Upper lobe of left lung (tissue), 6 donors: ENCODE results near the gene COL18A1. TPM values are rescaled to one million over a fixed set of nuclear protein-coding genes. Genes with fewer than 3 reads are reported as not detected.

Source experiments
- ATAC-seq, 2 donors: fragments of 200-7000 bp; cut with Tn5 transposase; one replicate each; pipeline ENCODE4 v1.9.1; 2022; ENCODE audit warnings: mild to moderate bottlenecking in 2 of 2, moderate library complexity in 2 of 2; ENCODE audit not compliant: low FRiP score in 2 of 2
- DNase-seq, 2 donors: peaks; one replicate each; pipeline ENCODE4 v3.0.0-alpha.2; 2019 to 2020
- H3K27ac ChIP-seq, 4 donors: fragments of 200-600 bp; sonication (generic); one replicate each; pipeline ENCODE4 v1.5.1; 2016 to 2019
- H3K27me3 ChIP-seq, 4 donors: fragments of 200-600 bp; sonication (generic); one replicate each; pipeline ENCODE4 v1.5.1; 2017 to 2019
- H3K36me3 ChIP-seq, 4 donors: fragments of 200-600 bp; sonication (generic); one replicate each; pipeline ENCODE4 v1.5.1; 2016 to 2019
- H3K4me1 ChIP-seq, 4 donors: fragments of 200-600 bp; sonication (generic); one replicate each; pipeline ENCODE4 v1.5.1; 2018 to 2019
- H3K4me3 ChIP-seq, 4 donors: fragments of 200-600 bp; sonication (generic); one replicate each; pipeline ENCODE4 v1.5.1; 2017 to 2019; ENCODE audit warnings: mild to moderate bottlenecking in 2 of 4, moderate library complexity in 1 of 4
- H3K9me3 ChIP-seq, 4 donors: fragments of 200-600 bp; sonication (generic); one replicate each; pipeline ENCODE4 v1.5.1; 2018 to 2019
- CTCF ChIP-seq, 6 experiments: fragments of 450-650 bp in 4 of 6; fragments of 200-600 bp in 2 of 6; sonication (generic) in 2 of 6; IDR thresholded peaks; one replicate each; pipeline ENCODE4 v1.5.1; 2016 to 2019; ENCODE audit warnings: antibody characterized with exemption in 6 of 6
- EP300 ChIP-seq, 4 donors: sonication (generic); formaldehyde crosslinking; IDR thresholded peaks; one replicate each; pipeline ENCODE4 v1.5.1; 2017; ENCODE audit warnings: antibody characterized with exemption in 4 of 4, control low read depth in 2 of 4
- POLR2A ChIP-seq, 4 donors: fragments of 450-650 bp; IDR thresholded peaks; one replicate each; pipeline ENCODE4 v1.5.1; 2016 to 2017; ENCODE audit warnings: antibody characterized with exemption in 4 of 4, mild to moderate bottlenecking in 2 of 4
- POLR2AphosphoS5 ChIP-seq, 2 donors: sonication (generic); formaldehyde crosslinking; IDR thresholded peaks; one replicate each; pipeline ENCODE4 v1.5.1; 2017; ENCODE audit warnings: antibody characterized with exemption in 2 of 2
- WGBS, 2 donors: methylation state at CpG; one replicate each; pipeline ENCODE4 v1.1.5; 2017 to 2018; 5-methylcytosine and 5-hydroxymethylcytosine counted together
- total RNA-seq, 6 donors: library from RNA; depleted of rRNA in 4 of 6; stranded (reverse); fragments of >200 nt in 4 of 6; gene quantifications; one replicate each; pipeline versions ENCODE4 v1.1.0 to v1.2.1, GENCODE V29; 2016 to 2021
- donor health status: DM: no; HTN: no; CAD: no; lungs with moderate emphysema.
- donor health status: DM: no; HTN: yes; CAD: no; lungs with severe emphysema.

The COL18A1 gene
- total RNA-seq, 6 donors from 2014 or later: 34.5 to 138 (median 70.5) TPM

DNA sequence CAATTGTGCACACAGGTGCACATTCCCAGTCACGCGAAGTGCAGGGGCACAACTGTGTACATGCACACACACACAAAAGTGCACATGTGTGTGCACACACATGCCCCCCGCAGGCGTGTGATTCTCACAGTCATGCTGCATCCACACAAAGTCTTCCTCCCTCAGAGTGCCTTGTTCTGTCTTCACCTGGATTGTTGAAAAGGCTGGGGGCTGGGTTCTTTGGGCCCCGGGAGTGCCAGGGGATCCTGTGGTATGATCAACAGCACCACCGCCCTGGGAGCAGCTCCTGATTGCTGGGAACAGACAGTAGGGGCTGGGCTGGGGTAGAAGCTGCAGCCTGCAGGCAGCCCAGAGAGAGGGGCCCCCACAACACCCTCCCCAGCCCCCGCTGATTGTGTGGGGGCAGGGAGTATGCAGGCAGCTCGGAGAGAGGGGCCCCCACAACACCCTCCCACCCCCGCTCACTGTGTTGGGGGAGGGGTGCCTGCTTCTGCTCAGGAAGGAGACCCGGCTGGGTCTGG is 3.4 kb downstream of the COL18A1 start:
- ATAC-seq: no peak
- TF ChIP-seq POLR2A (IDR thresholded peaks at IDR 0.05) (no peak), EP300 (IDR thresholded peaks at IDR 0.05) (no peak), CTCF (IDR thresholded peaks at IDR 0.05) (no peak), POLR2AphosphoS5 (IDR thresholded peaks at IDR 0.05) (no peak)
- H3K4me1 ChIP-seq: peaks cover 12 to 35% (median 23%) of the 10 kb centered on the region in 4 donors

GRCh38 chr21:45408801-45409261 is 3.9 kb downstream of the COL18A1 start:
- H3K4me3 ChIP-seq: no peak overlapping the region
- H3K27ac ChIP-seq: no peak overlapping the region

More for the DNA sequence above, 3.4 kb downstream of the COL18A1 start:
- Histone ChIP-seq H3K36me3 (no peaks in the 10 kb centered on the region), H3K27ac (no peak overlapping the region), H3K9me3 (no peaks in the 10 kb centered on the region), H3K4me3 (no peak overlapping the region), H3K27me3 (peaks cover 0 to 16% (median 6%) of the 10 kb centered on the region in 4 donors)
- DNase-seq: no peak
- whole genome bisulfite sequencing, 2 donors: 80 to 88% methylated on average over 1 to 10 of the region's 10 CpGs

GRCh38 chr21:45409466-45410150 is 4.6 kb downstream of the COL18A1 start:
- TF ChIP-seq POLR2A (IDR thresholded peaks at IDR 0.05) (no peak), POLR2AphosphoS5 (IDR thresholded peaks at IDR 0.05) (no peak), CTCF (IDR thresholded peaks at IDR 0.05) (no peak), EP300 (IDR thresholded peaks at IDR 0.05) (no peak)
- Histone ChIP-seq H3K4me1 (peaks cover 7 to 26% (median 17%) of the 10 kb centered on the region in 4 donors), H3K9me3 (no peaks in the 10 kb centered on the region), H3K36me3 (no peaks in the 10 kb centered on the region), H3K27me3 (peaks cover 0 to 12% (median 5%) of the 10 kb centered on the region in 4 donors), H3K4me3 (no peak overlapping the region), H3K27ac (no peak overlapping the region)
- ATAC-seq (no peak), DNase-seq (peak in 1 of 2 donors; percentile 63)
- WGBS, 2 donors: 89% methylated on average over 19 to 29 of the region's 29 CpGs

More at GRCh38 chr21:45408801-45409261, 3.9 kb downstream of the COL18A1 start:
- ATAC-seq: no peak
- DNase-seq: peak in 1 of 2 donors; percentile 68
- WGBS, 2 donors: 56 to 83% methylated on average over 3 to 8 of the region's 9 CpGs
- Histone ChIP-seq H3K27me3 (peaks cover 0 to 16% (median 6%) of the 10 kb centered on the region in 4 donors), H3K9me3 (no peaks in the 10 kb centered on the region), H3K4me1 (peaks cover 12 to 33% (median 24%) of the 10 kb centered on the region in 4 donors), H3K36me3 (no peaks in the 10 kb centered on the region)
- no peak for TF ChIP-seq CTCF (IDR thresholded peaks at IDR 0.05)

DNA sequence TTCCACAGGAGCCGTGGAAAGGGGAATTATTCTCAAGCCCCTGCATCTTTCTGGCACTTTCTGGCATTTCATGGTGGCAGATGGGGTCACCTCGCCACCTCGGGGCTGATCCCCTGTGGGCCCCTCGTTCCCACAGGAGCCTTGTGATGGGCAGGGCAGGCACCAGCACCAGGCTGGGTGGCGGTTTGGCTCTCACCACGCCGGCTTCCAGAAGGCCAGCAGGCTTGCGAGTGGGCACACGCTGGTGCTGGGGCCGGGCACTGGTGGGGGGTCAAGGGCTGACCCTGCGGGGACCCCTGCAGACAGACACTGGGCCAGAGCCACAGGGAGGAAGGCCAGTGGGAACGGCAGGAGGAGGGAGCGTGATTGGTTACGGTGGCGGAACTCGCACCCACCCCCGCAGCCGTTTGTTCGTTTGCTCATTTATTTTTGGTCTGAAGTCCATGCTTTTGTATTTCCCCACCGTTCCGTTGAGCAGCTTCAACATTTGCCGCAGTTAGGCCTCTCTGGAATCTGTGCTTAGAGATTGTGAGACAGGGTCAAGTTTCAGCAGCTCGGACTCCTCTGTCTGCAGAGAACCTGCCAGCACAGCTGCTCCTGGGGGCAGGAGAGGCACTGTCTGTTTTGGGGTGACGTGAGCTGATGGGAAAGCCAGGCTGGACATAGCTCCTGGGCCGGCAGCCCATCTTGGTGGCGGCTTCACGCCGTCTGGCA is 5.3 kb downstream of the COL18A1 start:
- H3K27ac ChIP-seq: no peak overlapping the region
- peaks cover 0 to 9% (median 4%) of the 10 kb centered on the region in 4 donors for H3K27me3 ChIP-seq
- no peak for TF ChIP-seq EP300 (IDR thresholded peaks at IDR 0.05)
- TF ChIP-seq POLR2A (IDR thresholded peaks at IDR 0.05): no peak
- TF ChIP-seq CTCF (IDR thresholded peaks at IDR 0.05): no peak
- no peak for TF ChIP-seq POLR2AphosphoS5 (IDR thresholded peaks at IDR 0.05)
- no peaks in the 10 kb centered on the region for H3K36me3 ChIP-seq
- ATAC-seq (no peak), DNase-seq (peak in 1 of 2 donors; percentile 71)
- peaks cover 6 to 20% (median 16%) of the 10 kb centered on the region in 4 donors for H3K4me1 ChIP-seq
- H3K9me3 ChIP-seq: no peaks in the 10 kb centered on the region
- WGBS, 2 donors: 86 to 88% methylated on average over 16 to 27 of the region's 28 CpGs
- H3K4me3 ChIP-seq: no peak overlapping the region
